ENCODE measurements around the gene LY9. TPM values are rescaled to one million over a fixed set of nuclear protein-coding genes. Genes with fewer than 3 reads are reported as not detected.
"Not testable (repeated sequence)": the region's sequence is repeated elsewhere in the genome, so short reads cannot be mapped to it uniquely, and the experiment has no call there.

The LY9 gene
- total RNA-seq, 1 experiment from 2014 or later, result not detected

DNA sequence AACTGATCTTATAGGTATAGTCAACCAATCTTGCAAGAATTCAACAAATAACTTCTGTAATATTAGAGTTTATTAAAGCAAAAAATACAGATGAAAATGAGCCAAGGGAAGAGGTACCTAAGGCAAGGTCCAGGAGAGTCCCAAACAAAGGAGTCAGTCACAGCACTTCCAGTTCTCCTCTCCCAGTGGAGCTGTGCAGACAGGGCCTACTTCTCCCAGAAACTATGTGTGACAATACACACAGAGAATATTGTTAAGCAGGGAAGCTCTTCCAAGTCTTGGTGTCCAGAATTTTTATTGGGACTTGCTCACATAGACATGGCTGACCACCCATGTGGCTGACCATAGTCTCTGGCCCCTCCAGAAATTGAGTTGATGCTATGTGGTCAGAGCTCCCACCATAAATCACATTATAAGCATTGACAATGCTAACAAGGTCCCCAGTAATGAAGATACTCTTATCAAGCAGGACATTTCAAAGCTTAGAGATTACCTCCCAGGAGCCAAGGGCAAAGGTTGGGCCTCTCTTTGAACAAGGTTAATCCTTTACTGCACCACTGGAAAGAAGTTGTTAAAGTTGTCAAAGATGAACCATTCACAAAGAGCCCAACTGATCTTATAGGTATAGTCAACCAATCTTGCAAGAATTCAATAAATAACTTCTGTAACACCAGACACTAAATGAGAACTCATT is 70.2 kb downstream of the LY9 start:
- H3K4me1 ChIP-seq (ENCODE audit: insufficient read depth, low read length), result peaks cover 8% of the 10 kb centered on the region
- H3F3A ChIP-seq (ENCODE audit: low read length, unreplicated experiment), result no peaks in the 10 kb centered on the region
- H3K4me2 ChIP-seq (ENCODE audit: low read length), result no peak overlapping the region
- no peak overlapping the region for H3K4me3 ChIP-seq (ENCODE audit: low read length)
- H3K79me2 ChIP-seq (ENCODE audit: low read length), result no peaks in the 10 kb centered on the region
- TF ChIP-seq, protein P1, sequence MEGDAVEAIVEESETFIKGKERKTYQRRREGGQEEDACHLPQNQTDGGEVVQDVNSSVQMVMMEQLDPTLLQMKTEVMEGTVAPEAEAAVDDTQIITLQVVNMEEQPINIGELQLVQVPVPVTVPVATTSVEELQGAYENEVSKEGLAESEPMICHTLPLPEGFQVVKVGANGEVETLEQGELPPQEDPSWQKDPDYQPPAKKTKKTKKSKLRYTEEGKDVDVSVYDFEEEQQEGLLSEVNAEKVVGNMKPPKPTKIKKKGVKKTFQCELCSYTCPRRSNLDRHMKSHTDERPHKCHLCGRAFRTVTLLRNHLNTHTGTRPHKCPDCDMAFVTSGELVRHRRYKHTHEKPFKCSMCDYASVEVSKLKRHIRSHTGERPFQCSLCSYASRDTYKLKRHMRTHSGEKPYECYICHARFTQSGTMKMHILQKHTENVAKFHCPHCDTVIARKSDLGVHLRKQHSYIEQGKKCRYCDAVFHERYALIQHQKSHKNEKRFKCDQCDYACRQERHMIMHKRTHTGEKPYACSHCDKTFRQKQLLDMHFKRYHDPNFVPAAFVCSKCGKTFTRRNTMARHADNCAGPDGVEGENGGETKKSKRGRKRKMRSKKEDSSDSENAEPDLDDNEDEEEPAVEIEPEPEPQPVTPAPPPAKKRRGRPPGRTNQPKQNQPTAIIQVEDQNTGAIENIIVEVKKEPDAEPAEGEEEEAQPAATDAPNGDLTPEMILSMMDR (conservative IDR thresholded peaks at IDR 0.05; ENCODE audit: low read depth, low read length), result no peak
- TF ChIP-seq EZH2phosphoT487 (IDR thresholded peaks at IDR 0.05; ENCODE audit: borderline replicate concordance, low read length), result no peak
- TF ChIP-seq EZH2 (IDR thresholded peaks at IDR 0.05; ENCODE audit: low read length, unreplicated experiment), result no peak
- ATAC-seq, result no peak
- no peaks in the 10 kb centered on the region for H4K20me1 ChIP-seq (ENCODE audit: low read length)
- no TSS peak for BruUV-seq (replicated peaks)
- H3K9me3 ChIP-seq (ENCODE audit: low read length), result no peaks in the 10 kb centered on the region
- H3K36me3 ChIP-seq (ENCODE audit: low read depth, low read length), result no peaks in the 10 kb centered on the region
- no peaks in the 10 kb centered on the region for H3K27me3 ChIP-seq (ENCODE audit: low read length)
- H3K9ac ChIP-seq (ENCODE audit: low read length), result no peak overlapping the region
- no peak for DNase-seq
- no peak overlapping the region for H2AFZ ChIP-seq (ENCODE audit: low read length)
- no peak overlapping the region for H3K27ac ChIP-seq (ENCODE audit: low read length)
- CTCF ChIA-PET, result no interaction called here
- intact Hi-C loops (cut with micrococcal nuclease), result no loop called here
- POLR2A ChIA-PET (ENCODE audit: unreplicated experiment), result no interaction called here
- no peaks in the 10 kb centered on the region for H3K9me2 ChIP-seq (replicated peaks; ENCODE audit: low read length)

DNA sequence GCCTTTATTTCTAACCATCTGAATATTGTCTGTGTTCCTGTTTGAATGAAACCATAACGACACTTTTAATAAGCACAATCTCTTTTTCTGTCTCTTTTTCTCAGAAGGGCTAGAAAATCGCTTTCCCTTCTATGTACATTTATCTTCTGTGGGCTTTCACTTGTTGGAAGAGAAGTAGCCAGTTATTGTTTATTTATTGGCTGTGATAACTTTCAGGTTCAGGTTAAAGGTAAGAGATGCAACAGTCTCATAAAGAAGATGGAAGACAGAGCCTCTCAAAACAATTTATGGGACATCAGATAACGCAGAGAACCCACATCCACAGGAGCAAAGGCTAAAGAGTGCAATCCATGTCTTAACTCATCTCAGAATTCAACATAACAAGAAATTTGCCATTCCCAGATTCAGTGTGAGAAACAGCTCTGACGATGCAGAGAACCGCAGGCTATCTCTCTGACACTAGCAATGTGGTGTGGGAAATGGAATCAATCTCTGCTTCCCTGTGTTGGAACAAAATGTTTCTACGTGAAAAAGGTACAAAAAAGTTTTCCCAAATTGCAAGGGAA is 70.8 kb downstream of the LY9 start:
- no peaks in the 10 kb centered on the region for H4K20me1 ChIP-seq (ENCODE audit: low read length)
- no peak overlapping the region for H3K27ac ChIP-seq (ENCODE audit: low read length)
- intact Hi-C loops (cut with micrococcal nuclease), result no loop called here
- no peak overlapping the region for H3K4me2 ChIP-seq (ENCODE audit: low read length)
- H3K27me3 ChIP-seq (ENCODE audit: low read length), result no peaks in the 10 kb centered on the region
- CTCF ChIA-PET, result no interaction called here
- H3K9ac ChIP-seq (ENCODE audit: low read length), result no peak overlapping the region
- H3K9me2 ChIP-seq (replicated peaks; ENCODE audit: low read length), result no peaks in the 10 kb centered on the region
- no peaks in the 10 kb centered on the region for H3K9me3 ChIP-seq (ENCODE audit: low read length)
- H3F3A ChIP-seq (ENCODE audit: low read length, unreplicated experiment), result no peaks in the 10 kb centered on the region
- H3K36me3 ChIP-seq (ENCODE audit: low read depth, low read length), result no peaks in the 10 kb centered on the region
- no peak for DNase-seq
- POLR2A ChIA-PET (ENCODE audit: unreplicated experiment), result no interaction called here
- no peaks in the 10 kb centered on the region for H3K79me2 ChIP-seq (ENCODE audit: low read length)
- TF ChIP-seq EZH2 (IDR thresholded peaks at IDR 0.05; ENCODE audit: low read length, unreplicated experiment) (no peak), EZH2phosphoT487 (IDR thresholded peaks at IDR 0.05; ENCODE audit: borderline replicate concordance, low read length) (no peak)
- TF ChIP-seq, protein P1 (conservative IDR thresholded peaks at IDR 0.05; ENCODE audit: low read depth, low read length), result no peak
- H3K4me1 ChIP-seq (ENCODE audit: insufficient read depth, low read length), result peaks cover 8% of the 10 kb centered on the region
- H3K4me3 ChIP-seq (ENCODE audit: low read length), result no peak overlapping the region
- no peak overlapping the region for H2AFZ ChIP-seq (ENCODE audit: low read length)
- no peak for ATAC-seq
- no TSS peak for BruUV-seq (replicated peaks)

DNA sequence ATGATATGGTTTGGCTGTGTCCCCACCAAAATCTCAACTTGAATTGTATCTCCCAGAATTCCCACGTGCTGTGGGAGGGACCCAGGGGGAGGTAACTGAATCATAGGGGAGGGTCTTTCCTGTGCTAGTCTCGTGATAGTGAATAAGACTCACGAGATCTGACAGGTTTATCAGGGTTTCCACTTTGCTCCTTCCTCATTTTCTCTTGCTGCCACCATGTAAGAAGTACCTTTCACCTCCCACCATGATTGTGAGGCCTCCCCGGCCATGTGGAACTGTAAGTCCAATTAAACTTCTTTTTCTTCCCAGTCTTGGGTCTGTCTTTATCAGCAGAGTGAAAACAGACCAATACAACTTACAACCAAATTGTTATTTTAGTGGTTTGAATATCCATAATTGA is 71.7 kb downstream of the LY9 start:
- H2AFZ ChIP-seq (ENCODE audit: low read length); CTCF ChIA-PET; DNase-seq; BruUV-seq (replicated peaks); H3K4me1 ChIP-seq (ENCODE audit: insufficient read depth, low read length); ATAC-seq; H3K27ac ChIP-seq (ENCODE audit: low read length); H4K20me1 ChIP-seq (ENCODE audit: low read length); H3K36me3 ChIP-seq (ENCODE audit: low read depth, low read length); H3K9me2 ChIP-seq (replicated peaks; ENCODE audit: low read length); H3F3A ChIP-seq (ENCODE audit: low read length, unreplicated experiment); H3K4me3 ChIP-seq (ENCODE audit: low read length); intact Hi-C loops (cut with micrococcal nuclease); H3K9ac ChIP-seq (ENCODE audit: low read length); H3K4me2 ChIP-seq (ENCODE audit: low read length); H3K27me3 ChIP-seq (ENCODE audit: low read length); POLR2A ChIA-PET (ENCODE audit: unreplicated experiment); H3K79me2 ChIP-seq (ENCODE audit: low read length); H3K9me3 ChIP-seq (ENCODE audit: low read length): not testable (repeated sequence)
